ENCODE data around the gene AP1S1. TPM values are rescaled to one million over a fixed set of nuclear protein-coding genes. Genes with fewer than 3 reads are reported as not detected.

The AP1S1 gene
- polyA plus RNA-seq, 2 of the 4 experiments (the other 2 are of a cell fraction), result 107 to 181 TPM

DNA sequence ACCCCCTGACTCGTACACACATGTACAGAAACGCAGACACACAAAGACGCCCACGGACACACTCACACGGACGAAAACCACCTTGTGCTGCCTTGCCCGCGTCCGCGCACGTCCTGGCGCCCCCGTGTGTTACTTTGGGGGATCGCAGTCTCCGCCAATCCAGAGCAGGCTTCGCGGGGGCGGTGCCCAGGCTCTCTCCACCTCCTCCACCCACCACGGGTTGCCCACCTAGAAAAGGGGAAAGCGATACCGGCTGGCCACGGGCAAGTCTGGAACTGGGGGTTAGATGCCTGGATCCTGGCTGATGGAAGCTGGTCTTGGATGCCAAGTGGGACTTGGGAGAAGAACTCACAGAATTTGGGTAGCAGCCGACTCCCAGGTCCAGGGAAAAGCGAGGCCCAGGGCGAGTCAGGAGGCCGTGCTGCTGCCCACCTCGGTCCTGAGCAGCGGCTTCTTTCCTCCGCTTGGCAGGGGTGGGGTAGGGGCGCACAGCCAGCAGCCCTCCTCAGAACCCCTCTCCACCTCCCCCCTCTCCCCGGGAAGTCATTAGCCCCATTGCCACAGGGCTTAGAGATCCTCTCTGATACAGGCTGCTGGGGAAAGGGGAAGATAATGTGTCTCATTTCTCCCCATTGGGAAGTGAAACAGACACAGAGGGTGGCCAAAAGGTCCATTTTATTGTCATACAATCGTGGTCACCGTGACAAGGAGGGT, 15.7 kb downstream of the AP1S1 start:
- Histone ChIP-seq H3K9me3 (no peaks in the 10 kb centered on the region), H3K27ac (peak overlapping the region in 1 of 2 experiments; percentile 46; a peak in 4 of 6 replicates), H3K4me3 (peak overlapping the region; percentile 36), H3K4me2 (peak overlapping the region; percentile 98), H3K4me1 (peaks cover 82% of the 10 kb centered on the region)
- 3% methylated on average over 21 of the region's 33 CpGs for WGBS (ENCODE audit: missing lambda C conversion rate)
- ChIA-PET CTCF (interaction anchor here (0.5 to 3.1 kb wide), 29 partner anchors 8 to 298 kb away, joined by 3 to 56 read pairs (median 4); partner anchors contain the start of genes AP1S1 and NAT16), POLR2A (no interaction called here)
- TF ChIP-seq HOXB5 (CRISPR knock-in tag; IDR thresholded peaks at IDR 0.05) (no peak), ZFP36 (IDR thresholded peaks at IDR 0.05; ENCODE audit: borderline replicate concordance, partially characterized antibody) (no peak), SMC3 (IDR thresholded peaks at IDR 0.05) (peak; percentile 82), POLR2AphosphoS2 (conservative IDR thresholded peaks at IDR 0.05; ENCODE audit: low read length) (no peak), NPAS2 (CRISPR knock-in tag; IDR thresholded peaks at IDR 0.05; ENCODE audit: borderline replicate concordance) (no peak), CEBPB (IDR thresholded peaks at IDR 0.05) (no peak), TFCP2L1 (CRISPR knock-in tag; IDR thresholded peaks at IDR 0.05) (no peak), RAD21 (conservative IDR thresholded peaks at IDR 0.05 in 1 of 2, IDR thresholded peaks at IDR 0.05 in 1 of 2) (peak; percentile 64 to 69)
- TF ChIP-seq, protein P1, sequence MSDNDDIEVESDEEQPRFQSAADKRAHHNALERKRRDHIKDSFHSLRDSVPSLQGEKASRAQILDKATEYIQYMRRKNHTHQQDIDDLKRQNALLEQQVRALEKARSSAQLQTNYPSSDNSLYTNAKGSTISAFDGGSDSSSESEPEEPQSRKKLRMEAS (IDR thresholded peaks at IDR 0.05), result peak; percentile 64
- TF ChIP-seq, protein P2, sequence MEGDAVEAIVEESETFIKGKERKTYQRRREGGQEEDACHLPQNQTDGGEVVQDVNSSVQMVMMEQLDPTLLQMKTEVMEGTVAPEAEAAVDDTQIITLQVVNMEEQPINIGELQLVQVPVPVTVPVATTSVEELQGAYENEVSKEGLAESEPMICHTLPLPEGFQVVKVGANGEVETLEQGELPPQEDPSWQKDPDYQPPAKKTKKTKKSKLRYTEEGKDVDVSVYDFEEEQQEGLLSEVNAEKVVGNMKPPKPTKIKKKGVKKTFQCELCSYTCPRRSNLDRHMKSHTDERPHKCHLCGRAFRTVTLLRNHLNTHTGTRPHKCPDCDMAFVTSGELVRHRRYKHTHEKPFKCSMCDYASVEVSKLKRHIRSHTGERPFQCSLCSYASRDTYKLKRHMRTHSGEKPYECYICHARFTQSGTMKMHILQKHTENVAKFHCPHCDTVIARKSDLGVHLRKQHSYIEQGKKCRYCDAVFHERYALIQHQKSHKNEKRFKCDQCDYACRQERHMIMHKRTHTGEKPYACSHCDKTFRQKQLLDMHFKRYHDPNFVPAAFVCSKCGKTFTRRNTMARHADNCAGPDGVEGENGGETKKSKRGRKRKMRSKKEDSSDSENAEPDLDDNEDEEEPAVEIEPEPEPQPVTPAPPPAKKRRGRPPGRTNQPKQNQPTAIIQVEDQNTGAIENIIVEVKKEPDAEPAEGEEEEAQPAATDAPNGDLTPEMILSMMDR (IDR thresholded peaks at IDR 0.05), result peak; percentile 85
- ATAC-seq, result peak; percentile 32 to 62; a peak in 4 of 6 replicates
- FAIRE-seq, result no peak
- peak in 1 of 2 experiments; percentile 63 for DNase-seq (ENCODE audit: low read depth in 1 of 2, low spot score in 1 of 2)

DNA sequence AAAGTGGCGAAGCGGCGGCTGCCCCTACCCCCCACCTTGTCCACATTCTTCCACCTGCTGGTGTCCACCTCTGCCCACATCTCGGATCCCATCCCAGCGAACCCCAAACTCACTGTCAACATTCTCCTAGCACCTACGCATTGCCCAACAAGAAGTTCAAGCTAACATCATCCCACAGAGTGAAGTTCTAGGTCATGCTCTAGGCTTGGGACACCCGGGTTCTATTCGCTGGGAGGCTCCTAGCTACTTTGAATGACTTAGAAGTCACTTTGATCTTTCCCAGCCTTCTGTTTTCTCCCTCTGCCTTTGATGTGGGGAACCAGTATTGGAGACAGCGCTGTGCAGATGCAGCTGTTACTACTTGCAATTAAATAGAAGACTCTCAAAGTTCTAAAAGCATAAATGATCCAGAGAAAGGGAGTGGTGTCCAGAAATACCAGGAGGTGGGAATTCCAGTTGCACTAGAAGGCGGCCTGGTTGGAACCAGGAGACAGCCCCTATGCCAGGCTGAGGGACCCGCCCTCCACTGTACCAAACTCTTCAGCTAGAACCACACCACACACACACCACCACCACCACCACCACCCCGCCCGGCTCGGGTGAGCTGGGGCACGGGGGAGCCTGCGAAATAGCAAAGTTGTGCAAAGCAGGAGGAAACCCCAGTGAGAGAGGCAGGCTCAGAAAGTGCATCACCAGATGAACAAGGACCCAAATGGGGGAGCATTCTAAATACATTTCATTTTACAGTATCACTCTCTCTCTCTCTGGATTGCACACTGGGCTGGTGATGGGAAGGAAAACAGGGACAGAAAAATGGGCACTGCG, 16.6 kb downstream of the AP1S1 start:
- FAIRE-seq (no peak), DNase-seq (ENCODE audit: low read depth in 1 of 2, low spot score in 1 of 2) (no peak), ATAC-seq (no peak)
- H3K4me2 ChIP-seq, result peak overlapping the region; percentile 98
- peak overlapping the region; percentile 21; the same call in 1 of the 3 replicates for H3K4me3 ChIP-seq
- CTCF ChIA-PET, result interaction anchor here (0.5 to 3.1 kb wide), 32 partner anchors 9 to 277 kb away, joined by 3 to 56 read pairs (median 4); partner anchors contain the start of genes AP1S1 and NAT16
- H3K27ac ChIP-seq, result no peak overlapping the region
- H3K4me1 ChIP-seq, result peaks cover 78% of the 10 kb centered on the region
- 13% methylated on average over 17 of the region's 17 CpGs for WGBS (ENCODE audit: missing lambda C conversion rate)
- TF ChIP-seq PHF8 (IDR thresholded peaks at IDR 0.05; ENCODE audit: borderline replicate concordance, low read depth) (no peak), KDM1A (IDR thresholded peaks at IDR 0.05; ENCODE audit: low read depth) (no peak), TP53 (CRISPR knock-in tag; IDR thresholded peaks at IDR 0.05) (no peak), MAZ (IDR thresholded peaks at IDR 0.05; ENCODE audit: borderline replicate concordance, low read depth, low read length) (no peak), BHLHE40 (IDR thresholded peaks at IDR 0.05; ENCODE audit: low read depth, low read length) (no peak)
- POLR2A ChIA-PET, result no interaction called here
- H3K9me3 ChIP-seq, result no peaks in the 10 kb centered on the region

DNA sequence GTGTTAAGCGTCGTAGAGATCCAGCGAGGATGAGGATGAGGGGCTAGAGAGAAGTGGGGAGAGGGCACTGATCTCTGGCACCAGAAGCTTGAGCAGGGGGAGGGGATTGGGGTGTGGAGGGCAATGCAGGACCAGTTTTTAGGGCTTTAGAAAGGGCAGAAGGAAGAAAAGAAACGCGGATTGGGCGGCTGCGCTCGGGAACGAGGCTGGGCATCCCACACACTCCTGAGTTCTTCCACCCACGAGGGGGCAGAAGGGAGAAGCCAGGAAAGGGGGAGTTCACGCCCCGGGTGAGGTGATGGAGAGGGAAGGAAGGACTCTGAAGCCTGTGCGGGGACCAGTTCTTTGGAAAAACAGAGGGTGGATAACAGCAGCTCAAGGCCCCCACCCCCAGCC, 17.2 kb downstream of the AP1S1 start:
- TF ChIP-seq SMC3 (IDR thresholded peaks at IDR 0.05), result 0 out of 3 replicates have a peak, but pooled peaks have one; percentile 17
- TF ChIP-seq POLR2AphosphoS2 (conservative IDR thresholded peaks at IDR 0.05; ENCODE audit: low read length), result no peak
- no peak for DNase-seq (ENCODE audit: low read depth in 1 of 2, low spot score in 1 of 2)
- ChIA-PET POLR2A (no interaction called here), CTCF (interaction anchor here (0.6 to 3.1 kb wide), 20 partner anchors 10 to 277 kb away, joined by 3 to 56 read pairs (median 6); partner anchors contain the start of genes AP1S1 and PLOD3)
- Histone ChIP-seq H3K27ac (no peak overlapping the region), H3K4me3 (peak overlapping the region; percentile 6; the same call in 1 of the 3 replicates), H3K9me3 (no peaks in the 10 kb centered on the region), H3K4me1 (peaks cover 71% of the 10 kb centered on the region), H3K4me2 (peak overlapping the region; percentile 97; the same call in 2 of the 3 replicates)
- no peak for FAIRE-seq
- WGBS (ENCODE audit: missing lambda C conversion rate), result 14% methylated on average over 13 of the region's 13 CpGs
- no peak for ATAC-seq

All from A549 (cell line).